Glutamatergic neuron (in vitro differentiated cells): ENCODE results near the gene SEMA7A. TPM values are rescaled to one million over a fixed set of nuclear protein-coding genes. Genes with fewer than 3 reads are reported as not detected.

Experiments used
- DNase-seq: peaks from one replicate; pipeline ENCODE4 v3.0.0; 2022
- H3K27ac Mint-ChIP-seq: one replicate; pipeline ENCODE4 v1.8.0; 2020; ENCODE audit warnings: mild to moderate bottlenecking, mixed read lengths, inconsistent platforms; ENCODE audit not compliant: unreplicated experiment
- H3K27me3 Mint-ChIP-seq: one replicate; pipeline ENCODE4 v1.8.0; 2020; ENCODE audit warnings: mild to moderate bottlenecking, moderate library complexity, mixed read lengths, inconsistent platforms; ENCODE audit not compliant: unreplicated experiment
- H3K36me3 Mint-ChIP-seq: one replicate; pipeline ENCODE4 v1.8.0; 2020; ENCODE audit warnings: mild to moderate bottlenecking, mixed read lengths, inconsistent platforms; ENCODE audit not compliant: unreplicated experiment
- H3K4me1 Mint-ChIP-seq: one replicate; pipeline ENCODE4 v1.8.0; 2020; ENCODE audit warnings: mild to moderate bottlenecking, low read depth, mixed read lengths, inconsistent platforms; ENCODE audit not compliant: unreplicated experiment
- H3K4me3 Mint-ChIP-seq: one replicate; pipeline ENCODE4 v1.8.0; 2020; ENCODE audit warnings: mild to moderate bottlenecking, mixed read lengths, inconsistent platforms; ENCODE audit not compliant: unreplicated experiment
- H3K9me3 Mint-ChIP-seq: one replicate; pipeline ENCODE4 v1.8.0; 2020; ENCODE audit warnings: mild to moderate bottlenecking, moderate library complexity, mixed read lengths, inconsistent platforms; ENCODE audit not compliant: unreplicated experiment
- total RNA-seq: library from RNA; stranded (reverse); fragmentation: NEBNext Ultra II Directional; extraction: Animal tissue kit (Norgen Biotek cat#: 25700); gene quantifications from one replicate; pipeline ENCODE4 v1.2.1, GENCODE V29; 2021; ENCODE audit not compliant: unreplicated experiment
- TF ChIP-seq, protein P1 (sequence below): fragments of 200-600 bp; sonication (generic); IDR thresholded peaks from one replicate; pipeline ENCODE4 v1.5.0; 2021; ENCODE audit not compliant: partially characterized antibody, unreplicated experiment

The SEMA7A gene
- total RNA-seq, 1 donor from 2014 or later, result 16.2 TPM

DNA sequence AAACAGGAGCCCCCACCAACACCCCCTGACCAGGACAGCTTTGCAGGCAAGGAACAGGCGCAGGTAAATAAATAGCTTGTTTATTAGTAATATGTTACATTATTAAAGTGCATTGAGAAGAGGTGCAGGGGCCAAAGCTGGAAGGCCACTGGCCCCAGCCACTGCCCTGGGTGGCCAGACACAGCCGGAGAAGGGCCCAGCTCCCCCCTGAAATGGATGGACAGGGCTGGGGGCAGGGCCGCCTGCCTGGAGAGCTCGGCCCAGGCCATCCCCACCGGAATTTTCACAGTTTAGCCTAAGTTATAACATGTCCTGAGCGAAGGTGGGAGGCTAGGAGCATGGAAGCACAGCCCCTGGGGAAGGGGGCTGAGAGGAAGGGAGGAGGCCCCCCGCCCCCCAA, 24.5 kb downstream of the SEMA7A start:
- Mint-ChIP-seq H3K27me3 (peaks cover 4% of the 10 kb centered on the region), H3K4me1 (peaks cover 8% of the 10 kb centered on the region), H3K27ac (no peak overlapping the region), H3K4me3 (no peak overlapping the region), H3K36me3 (no peaks in the 10 kb centered on the region), H3K9me3 (no peaks in the 10 kb centered on the region)
- no peak for DNase-seq
- TF ChIP-seq, protein P1, sequence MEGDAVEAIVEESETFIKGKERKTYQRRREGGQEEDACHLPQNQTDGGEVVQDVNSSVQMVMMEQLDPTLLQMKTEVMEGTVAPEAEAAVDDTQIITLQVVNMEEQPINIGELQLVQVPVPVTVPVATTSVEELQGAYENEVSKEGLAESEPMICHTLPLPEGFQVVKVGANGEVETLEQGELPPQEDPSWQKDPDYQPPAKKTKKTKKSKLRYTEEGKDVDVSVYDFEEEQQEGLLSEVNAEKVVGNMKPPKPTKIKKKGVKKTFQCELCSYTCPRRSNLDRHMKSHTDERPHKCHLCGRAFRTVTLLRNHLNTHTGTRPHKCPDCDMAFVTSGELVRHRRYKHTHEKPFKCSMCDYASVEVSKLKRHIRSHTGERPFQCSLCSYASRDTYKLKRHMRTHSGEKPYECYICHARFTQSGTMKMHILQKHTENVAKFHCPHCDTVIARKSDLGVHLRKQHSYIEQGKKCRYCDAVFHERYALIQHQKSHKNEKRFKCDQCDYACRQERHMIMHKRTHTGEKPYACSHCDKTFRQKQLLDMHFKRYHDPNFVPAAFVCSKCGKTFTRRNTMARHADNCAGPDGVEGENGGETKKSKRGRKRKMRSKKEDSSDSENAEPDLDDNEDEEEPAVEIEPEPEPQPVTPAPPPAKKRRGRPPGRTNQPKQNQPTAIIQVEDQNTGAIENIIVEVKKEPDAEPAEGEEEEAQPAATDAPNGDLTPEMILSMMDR, result no peak

DNA sequence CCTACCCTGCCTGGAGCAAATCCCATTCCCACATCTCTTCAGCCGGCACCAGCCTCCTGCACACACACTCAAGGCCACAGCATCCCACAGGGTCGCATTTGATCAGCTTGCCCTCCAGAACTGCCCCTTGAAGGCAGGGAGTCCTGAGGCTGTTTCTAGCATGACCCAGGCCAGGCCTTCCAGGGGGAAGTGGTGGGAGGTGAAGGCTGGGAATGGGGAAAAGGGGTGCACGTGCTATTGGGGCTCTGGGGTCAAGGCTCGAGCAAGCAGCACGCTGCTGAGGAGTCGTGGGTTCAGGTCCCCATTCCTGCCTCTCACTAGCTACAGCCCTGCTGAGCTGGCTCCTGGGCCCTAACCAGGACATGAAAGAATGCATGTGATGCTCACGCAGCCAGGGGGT, 24.9 kb downstream of the SEMA7A start:
- H3K27ac Mint-ChIP-seq, result no peak overlapping the region
- H3K4me1 Mint-ChIP-seq, result peaks cover 8% of the 10 kb centered on the region
- H3K27me3 Mint-ChIP-seq, result peaks cover 4% of the 10 kb centered on the region
- TF ChIP-seq, protein P1, result no peak
- no peaks in the 10 kb centered on the region for H3K9me3 Mint-ChIP-seq
- no peaks in the 10 kb centered on the region for H3K36me3 Mint-ChIP-seq
- peak overlapping the region; percentile 9 for H3K4me3 Mint-ChIP-seq
- no peak for DNase-seq

DNA sequence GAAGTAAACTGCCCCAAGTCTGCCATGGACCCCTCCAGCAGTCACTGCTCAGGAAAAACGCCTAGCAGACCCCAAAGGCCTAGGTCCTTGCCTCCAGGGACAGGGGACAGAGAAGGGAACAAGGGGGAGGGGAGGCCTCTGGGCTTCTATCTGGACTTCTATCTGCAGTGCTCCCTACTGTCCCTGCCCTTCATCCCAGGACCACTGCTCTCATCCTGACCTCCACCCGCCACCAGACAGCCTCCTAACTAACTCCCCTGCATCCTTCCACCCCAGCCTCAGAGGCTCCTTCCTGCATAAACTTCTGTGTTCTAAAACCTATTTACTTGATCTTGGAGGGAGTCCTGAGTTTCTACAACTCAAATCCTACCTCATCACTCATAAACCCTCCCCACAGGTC, 25.4 kb downstream of the SEMA7A start:
- Mint-ChIP-seq H3K9me3 (no peaks in the 10 kb centered on the region), H3K27ac (no peak overlapping the region), H3K27me3 (peaks cover 4% of the 10 kb centered on the region), H3K4me1 (peaks cover 8% of the 10 kb centered on the region), H3K36me3 (no peaks in the 10 kb centered on the region), H3K4me3 (peak overlapping the region; percentile 9)
- TF ChIP-seq, protein P1, result no peak
- DNase-seq, result no peak

DNA sequence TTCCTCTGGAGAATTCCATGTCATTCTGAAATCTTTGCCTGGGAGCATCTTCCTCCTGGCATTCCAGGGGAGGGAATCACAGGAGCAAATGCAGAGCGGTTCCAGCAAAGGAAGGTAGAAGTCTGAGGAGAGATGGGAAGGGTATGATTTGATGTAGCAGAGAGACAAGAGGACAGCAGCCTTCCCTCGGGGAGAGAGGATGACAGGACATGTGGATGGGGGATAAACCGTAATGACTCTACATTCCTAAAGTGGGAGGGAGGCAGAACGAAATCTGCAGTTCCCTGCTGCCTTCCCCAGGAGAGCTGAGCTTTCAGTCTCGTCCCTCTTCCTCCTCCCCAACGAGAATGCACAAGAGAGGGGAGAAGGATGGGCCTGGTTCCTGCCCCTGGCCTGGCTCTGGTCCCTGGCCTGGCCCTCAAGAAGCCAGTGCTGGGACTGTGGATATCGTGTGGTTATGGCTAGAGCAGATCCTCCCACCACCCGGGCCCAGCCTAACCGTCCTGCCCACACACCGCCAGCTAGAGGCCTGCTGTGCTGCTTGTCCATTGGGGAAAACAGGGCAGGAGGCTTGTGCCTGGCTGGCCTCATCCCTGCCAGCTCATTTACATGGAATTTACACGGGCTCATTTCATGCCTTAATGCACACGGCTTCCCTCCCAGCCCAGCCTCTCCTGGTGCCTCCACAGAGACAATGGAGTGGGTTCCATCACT, 26.6 kb downstream of the SEMA7A start:
- H3K36me3 Mint-ChIP-seq, result no peaks in the 10 kb centered on the region
- no peak overlapping the region for H3K4me3 Mint-ChIP-seq
- H3K27me3 Mint-ChIP-seq, result peaks cover 4% of the 10 kb centered on the region
- TF ChIP-seq, protein P1, result no peak
- H3K9me3 Mint-ChIP-seq, result no peaks in the 10 kb centered on the region
- H3K4me1 Mint-ChIP-seq, result peaks cover 8% of the 10 kb centered on the region
- peak; percentile 45 for DNase-seq
- no peak overlapping the region for H3K27ac Mint-ChIP-seq

DNA sequence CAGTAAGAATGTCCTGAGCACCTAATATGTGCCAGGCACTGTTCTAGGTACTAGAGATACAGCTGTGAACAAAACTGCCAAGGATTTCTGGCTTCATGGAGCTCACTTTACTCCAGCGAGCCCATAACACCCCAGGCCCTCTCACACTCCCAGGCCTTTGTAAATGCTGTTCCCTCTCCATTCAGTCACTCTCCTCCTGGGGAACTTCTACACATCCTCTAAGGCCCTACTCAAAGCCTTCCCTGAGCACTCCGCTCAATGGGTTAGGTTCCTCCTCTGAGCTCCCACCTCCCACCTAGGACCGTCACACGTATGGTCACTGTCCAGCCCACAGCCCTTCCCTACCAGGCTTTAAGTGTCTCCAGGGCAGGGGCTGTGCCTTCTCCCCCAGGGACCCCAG, 27.2 kb downstream of the SEMA7A start:
- no peak overlapping the region for H3K4me3 Mint-ChIP-seq
- H3K36me3 Mint-ChIP-seq, result no peaks in the 10 kb centered on the region
- DNase-seq, result no peak
- peaks cover 8% of the 10 kb centered on the region for H3K4me1 Mint-ChIP-seq
- peaks cover 4% of the 10 kb centered on the region for H3K27me3 Mint-ChIP-seq
- no peak overlapping the region for H3K27ac Mint-ChIP-seq
- no peaks in the 10 kb centered on the region for H3K9me3 Mint-ChIP-seq
- TF ChIP-seq, protein P1, result no peak
